ENCODE measurements around the gene FLAD1.
A peak's percentile ranks its signal among the peaks of the same experiment; 100 is the strongest.
"Not testable (repeated sequence)": the region's sequence is repeated elsewhere in the genome, so short reads cannot be mapped to it uniquely, and the experiment has no call there.

FLAD1 gene

GRCh38 chr1:154969860-154970452, 13.2 kb upstream of the FLAD1 start:
- no peak for DNase-seq

GRCh38 chr1:154970631-154971340, 12.4 kb upstream of the FLAD1 start, which contains the start of gene SHC1:
Gene SHC1 (minus strand): TSS chr1:154970747. CDS start chr1:154970526, 221 bp downstream.
- peak in 1 of 2 donors; percentile 66 for DNase-seq

- no peak for DNase-seq
These were observed 11.7 kb upstream of the FLAD1 start for GRCh38 chr1:154971341-154971998.

GRCh38 chr1:154972213-154972516, 11.0 kb upstream of the FLAD1 start:
- no peak for DNase-seq

GRCh38 chr1:154972517-154973343, 10.4 kb upstream of the FLAD1 start:
- no peak for DNase-seq

GRCh38 chr1:154973344-154974101, 9.6 kb upstream of the FLAD1 start:
- DNase-seq, result peak; percentile 93 to 94

- DNase-seq, result peak; percentile 99
These were observed 8.9 kb upstream of the FLAD1 start, which contains the start of gene CKS1B for GRCh38 chr1:154974102-154974807. Gene CKS1B (plus strand): TSS chr1:154974681. CDS start chr1:154974746, 65 bp downstream.

GRCh38 chr1:154974808-154975408, 8.2 kb upstream of the FLAD1 start:
- DNase-seq, result peak; percentile 95 to 96

- DNase-seq, result peak; percentile 55 to 56
These were observed 7.6 kb upstream of the FLAD1 start for GRCh38 chr1:154975409-154976059.

GRCh38 chr1:154977762-154978161, 5.4 kb upstream of the FLAD1 start:
- not testable (repeated sequence) for DNase-seq

- no peak for DNase-seq
These were observed 4.8 kb upstream of the FLAD1 start for GRCh38 chr1:154978360-154978759.

GRCh38 chr1:154982341-154982740, 803 bp upstream of the FLAD1 start:
- DNase-seq, result no peak

GRCh38 chr1:154983776-154984466, 777 bp downstream of the FLAD1 start:
- DNase-seq, result no peak

GRCh38 chr1:154986736-154987135, 3.6 kb downstream of the FLAD1 start:
- DNase-seq, result not testable (repeated sequence)

- no peak for DNase-seq
These were observed 4.2 kb downstream of the FLAD1 start for GRCh38 chr1:154987326-154987725.

- DNase-seq, result no peak
These were observed 5.2 kb downstream of the FLAD1 start for GRCh38 chr1:154988058-154988954.

- DNase-seq, result no peak
These were observed 6.2 kb downstream of the FLAD1 start for GRCh38 chr1:154989195-154989860.

GRCh38 chr1:154990276-154990675, 7.1 kb downstream of the FLAD1 start:
- DNase-seq, result no peak

Measured in CD4-positive, alpha-beta T cell treated with Interleukin-1 beta for 1 hour (primary cell).